IMR-90 (cell line): ENCODE results near the gene EIF4A2. TPM values are rescaled to one million over a fixed set of nuclear protein-coding genes. Genes with fewer than 3 reads are reported as not detected.

Source experiments
- ATAC-seq: fragments of 200-7000 bp; cut with Tn5 transposase; 2 replicates; pipeline ENCODE4 v1.9.1; 2020; ENCODE audit warnings: low read depth, mild to moderate bottlenecking, moderate library complexity
- BruUV-seq: library from RNA; stranded (reverse); fragments of 400-500 nt; replicated peaks from 2 replicates; lab custom pipeline; 2021; lab: Mats Ljungman, UMichigan
- CTCF ChIA-PET: fragments of 300-600 bp; formaldehyde crosslinking; extraction: SDS; loops from one replicate; lab custom pipeline; 2021; ENCODE audit warnings: antibody characterized with exemption; lab: Yijun Ruan, JAX
- POLR2A ChIA-PET: fragments of 300-600 bp; sonication (Branson Sonifier 250); formaldehyde crosslinking; loops from one replicate; lab custom pipeline; 2022; ENCODE audit warnings: antibody characterized with exemption; ENCODE audit not compliant: unreplicated experiment; lab: Charles Lee
- DNase-seq: peaks from one replicate; pipeline ENCODE4 v3.0.0; 2013
- H2AFZ ChIP-seq: replicated peaks from 2 replicates; pipeline ENCODE3; 2013; ENCODE audit warnings: low read length, mild to moderate bottlenecking; ENCODE audit not compliant: poor library complexity
- H2AK5ac ChIP-seq: 2 replicates; pipeline ENCODE4 v1.6.1; 2013; ENCODE audit warnings: low read depth, low read length, inconsistent platforms
- H2AK9ac ChIP-seq: replicated peaks from 2 replicates; pipeline ENCODE3; 2013; ENCODE audit warnings: mild to moderate bottlenecking, low read depth, low read length, moderate library complexity; ENCODE audit not compliant: poor library complexity
- H2BK120ac ChIP-seq: 2 replicates; pipeline ENCODE4 v1.6.1; 2013; ENCODE audit warnings: low read depth, low read length, inconsistent platforms
- H2BK15ac ChIP-seq: 3 replicates; pipeline ENCODE4 v1.6.1; 2013; ENCODE audit warnings: low read depth, low read length, inconsistent platforms
- H2BK20ac ChIP-seq: 2 replicates; pipeline ENCODE4 v1.6.1; 2013; ENCODE audit warnings: low read depth, mild to moderate bottlenecking, inconsistent platforms, low read length, moderate library complexity
- H2BK5ac ChIP-seq: 2 replicates; pipeline ENCODE4 v1.6.1; 2013; ENCODE audit warnings: mild to moderate bottlenecking, low read depth, low read length, inconsistent platforms; ENCODE audit not compliant: poor library complexity, severe bottlenecking
- H3K14ac ChIP-seq: replicated peaks from 2 replicates; pipeline ENCODE4 v1.6.1; 2013; ENCODE audit warnings: low read depth, low read length, inconsistent platforms
- H3K18ac ChIP-seq: 2 replicates; pipeline ENCODE4 v1.6.1; 2013; ENCODE audit warnings: low read depth, low read length, control low read depth
- H3K23ac ChIP-seq: 2 replicates; pipeline ENCODE4 v1.6.1; 2013; ENCODE audit warnings: low read depth, low read length, inconsistent platforms
- H3K27ac ChIP-seq: 2 replicates; pipeline ENCODE4 v1.5.1; 2013; ENCODE audit warnings: mild to moderate bottlenecking, control low read depth, low read length; ENCODE audit not compliant: insufficient read depth
- H3K27me3 ChIP-seq: 2 replicates; pipeline ENCODE4 v1.6.1; 2013; ENCODE audit warnings: low read length; ENCODE audit not compliant: control insufficient read depth, insufficient read depth
- H3K36me3 ChIP-seq: 2 replicates; pipeline ENCODE4 v1.6.1; 2013; ENCODE audit warnings: low read length, mixed read lengths; ENCODE audit not compliant: control insufficient read depth, insufficient read depth
- H3K4ac ChIP-seq: 2 replicates; pipeline ENCODE4 v1.6.1; 2013; ENCODE audit warnings: low read depth, low read length, inconsistent platforms
- H3K4me1 ChIP-seq: 2 replicates; pipeline ENCODE4 v1.6.1; 2013; ENCODE audit warnings: low read length, mixed read lengths; ENCODE audit not compliant: control insufficient read depth, insufficient read depth
- H3K4me2 ChIP-seq: 2 replicates; pipeline ENCODE4 v1.6.1; 2013; ENCODE audit warnings: low read depth, mild to moderate bottlenecking, control low read depth, low read length, moderate library complexity
- H3K4me3 ChIP-seq: 2 replicates; pipeline ENCODE4 v1.5.1; 2013; ENCODE audit warnings: low read depth, mild to moderate bottlenecking, control low read depth, low read length, moderate library complexity; ENCODE audit not compliant: insufficient read depth
- H3K56ac ChIP-seq: 2 replicates; pipeline ENCODE4 v1.6.1; 2013; ENCODE audit warnings: low read length, inconsistent platforms; ENCODE audit not compliant: insufficient read depth; ENCODE audit errors: extremely low read depth
- H3K79me1 ChIP-seq, 2 experiments: 2 replicates each; pipeline ENCODE4 v1.6.1; 2013; ENCODE audit warnings: low read length in 2 of 2, inconsistent platforms in 1 of 2, low read depth in 1 of 2
- H3K9ac ChIP-seq: 2 replicates; pipeline ENCODE4 v1.6.1; 2013; ENCODE audit warnings: low read depth, low read length, control low read depth
- H3K9me1 ChIP-seq: 2 replicates; pipeline ENCODE4 v1.6.1; 2013; ENCODE audit warnings: low read length, inconsistent platforms; ENCODE audit not compliant: insufficient read depth
- H3K9me3 ChIP-seq: 2 replicates; pipeline ENCODE4 v1.6.1; 2013; ENCODE audit warnings: low read length; ENCODE audit not compliant: control insufficient read depth, insufficient read depth
- H4K20me1 ChIP-seq: 2 replicates; pipeline ENCODE4 v1.6.1; 2013; ENCODE audit warnings: low read length, inconsistent platforms; ENCODE audit not compliant: insufficient read depth
- H4K5ac ChIP-seq: 2 replicates; pipeline ENCODE4 v1.6.1; 2013; ENCODE audit warnings: mild to moderate bottlenecking, low read depth, low read length, control low read depth
- H4K8ac ChIP-seq, 2 experiments: 2 replicates each; pipeline ENCODE4 v1.6.1; 2013; ENCODE audit warnings: low read depth in 2 of 2, low read length in 2 of 2, control low read depth in 1 of 2, inconsistent platforms in 1 of 2
- H4K91ac ChIP-seq: 2 replicates; pipeline ENCODE4 v1.6.1; 2013; ENCODE audit warnings: low read depth, low read length, inconsistent platforms; ENCODE audit not compliant: insufficient read depth
- FOS ChIP-seq: fragments of 150-350 bp; IDR thresholded peaks from 2 replicates; pipeline ENCODE4 v1.6.1; 2016; ENCODE audit warnings: low read depth, low read length
- MAZ ChIP-seq: IDR thresholded peaks from 2 replicates; pipeline ENCODE4 v1.6.1; 2012; ENCODE audit warnings: low read depth, mild to moderate bottlenecking, low read length, improper control_type of control experiment, moderate library complexity, borderline replicate concordance
- MXI1 ChIP-seq: IDR thresholded peaks from 2 replicates; pipeline ENCODE4 v1.6.1; 2012; ENCODE audit warnings: low read depth, mild to moderate bottlenecking, low read length, moderate library complexity, borderline replicate concordance
- NFE2L2 ChIP-seq: fragments of 150-350 bp; IDR thresholded peaks from 2 replicates; pipeline ENCODE4 v1.6.1; 2016; ENCODE audit warnings: low read depth, mild to moderate bottlenecking, low read length
- RCOR1 ChIP-seq: IDR thresholded peaks from 2 replicates; pipeline ENCODE4 v1.6.1; 2012; ENCODE audit warnings: mild to moderate bottlenecking, low read length, improper control_type of control experiment; ENCODE audit not compliant: insufficient replicate concordance
- WGBS, 2 experiments: methylation state at CpG; one replicate each; pipeline versions ENCODE4 v1.1.5 to v1.1.7; 2013; ENCODE audit warnings: missing lambda C conversion rate in 2 of 2; ENCODE audit not compliant: insufficient read length in 1 of 2; ENCODE audit errors: extremely low coverage in 2 of 2; 5-methylcytosine and 5-hydroxymethylcytosine counted together
- dilution Hi-C: fragments of 300-500 bp; cut with HindIII; formaldehyde crosslinking; loops from one replicate; pipeline ENCODE4 v1.14.3; 2018; ENCODE audit warnings: low sequenced_read_pairs; ENCODE audit not compliant: unreplicated experiment
- in situ Hi-C: fragments of 300-500 bp; cut with MboI; formaldehyde crosslinking; loops from 3 replicates; pipeline ENCODE4 v1.14.3; 2019; ENCODE audit warnings: low sequenced_read_pairs, inconsistent platforms, mixed read lengths
- intact Hi-C: fragments of 100-400 bp; cut with micrococcal nuclease; formaldehyde crosslinking; loops from 2 replicates; pipeline ENCODE4 v1.10.0; 2022
- polyA plus RNA-seq, 3 experiments: library from polyadenylated mRNA; depleted of rRNA; stranded (reverse); fragments of >200 nt; gene quantifications; 2 replicates each; pipeline ENCODE4 v1.2.3, GENCODE V29; 2012; ENCODE audit warnings: low replicate concordance in 1 of 3
- total RNA-seq: library from RNA; depleted of rRNA; stranded (reverse); fragments of >200 nt; gene quantifications from 2 replicates; pipeline ENCODE4 v1.2.3, GENCODE V29; 2012
- TF ChIP-seq, protein P1 (sequence below): fragments of 150-350 bp; IDR thresholded peaks from 2 replicates; pipeline ENCODE4 v1.6.1; 2017; ENCODE audit warnings: mild to moderate bottlenecking, antibody characterized with exemption, low read length, low read depth

The EIF4A2 gene
- total and polyA plus RNA-seq, 2 of the 4 experiments (the other 2 are of a cell fraction) = 310 to 320 TPM

DNA sequence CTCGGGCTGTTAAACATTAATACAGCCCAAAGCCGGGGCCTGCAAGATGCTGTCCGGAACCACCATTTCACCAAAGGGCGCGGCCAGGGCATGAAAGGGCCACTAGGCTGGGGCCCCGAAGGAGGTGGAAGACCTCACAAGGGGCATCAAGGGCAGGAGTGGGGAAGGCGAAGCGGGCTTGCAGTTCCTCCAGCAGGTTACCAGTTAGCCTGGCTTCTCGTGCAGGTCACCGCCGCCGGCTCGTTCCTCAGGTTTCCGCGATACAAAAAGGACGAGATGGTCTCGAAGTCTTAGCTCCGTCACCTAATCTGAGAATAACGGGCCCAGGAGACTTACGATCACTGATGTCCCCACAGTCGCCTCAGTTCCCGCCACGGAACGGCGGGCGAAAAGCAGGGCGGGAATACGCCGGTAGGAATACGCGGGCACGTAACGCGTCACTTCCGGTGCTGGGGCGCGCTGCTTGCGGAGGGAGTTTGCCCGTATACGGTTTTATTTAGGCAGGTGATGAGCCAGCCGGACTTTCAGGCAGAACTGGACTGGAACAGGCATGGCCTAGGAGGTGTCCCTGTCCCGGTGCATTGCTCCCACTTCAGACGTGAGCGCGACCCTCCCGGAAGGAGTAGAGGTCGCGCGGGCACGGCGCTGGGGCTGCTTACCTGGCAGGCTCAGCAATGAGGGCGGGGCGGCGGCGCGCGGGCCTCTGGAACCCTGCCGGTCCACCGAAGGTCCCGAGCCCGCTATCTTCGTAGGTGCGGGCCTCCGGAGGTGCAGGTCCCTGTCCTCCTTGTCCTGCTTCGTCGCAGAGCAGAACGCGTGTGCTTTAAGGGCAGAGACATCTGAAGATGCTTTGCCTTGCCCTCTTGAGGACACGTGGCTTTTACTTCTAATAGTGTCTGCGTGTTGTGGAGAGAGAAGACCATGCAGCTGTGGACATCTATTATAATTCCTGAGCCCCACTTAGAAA is 23.0 kb downstream of the EIF4A2 start, which contains the start of gene RFC4:
Gene RFC4 (minus strand): TSS at position 394 of the 967 bp plus-strand sequence. CDS start 1,769 bp downstream, outside the sequence.
- TSS peak; percentile 75 for BruUV-seq
- in situ Hi-C loops = loop anchor here (25.0 kb wide), 1 partner anchor 819 kb away; no protein-coding TSS in a partner anchor
- H4K8ac ChIP-seq = peak within 1 kb of the TSS; percentile 98
- H2BK120ac ChIP-seq = peak within 1 kb of the TSS; percentile 69
- peak; percentile 60 for DNase-seq
- H3K56ac ChIP-seq = peak within 1 kb of the TSS; percentile 90
- peak within 1 kb of the TSS; percentile 92 for H2AFZ ChIP-seq
- dilution Hi-C loops = no loop called here
- peak within 1 kb of the TSS; percentile 95 for H4K91ac ChIP-seq
- peak within 1 kb of the TSS; percentile 92 for H3K4ac ChIP-seq
- ChIA-PET POLR2A (interaction anchor here (0.8 kb wide), 1 partner anchor 23 kb away, joined by 3 read pairs; the partner anchor contains the start of gene EIF4A2), CTCF (interaction anchor here (0.8 kb wide), 1 partner anchor 15 kb away, joined by 3 read pairs; no protein-coding TSS in a partner anchor)
- H2BK20ac ChIP-seq = no peak within 1 kb of the TSS
- 0 out of 2 replicates have a peak, but pooled peaks cover 4% of the 10 kb centered on the region for H3K9me1 ChIP-seq
- H3K4me2 ChIP-seq = peak within 1 kb of the TSS; percentile 83
- no peaks in the 10 kb centered on the region for H3K9me3 ChIP-seq
- peak within 1 kb of the TSS; percentile 72 for H2AK5ac ChIP-seq
- H3K4me3 ChIP-seq = peak within 1 kb of the TSS; percentile 59
- H2AK9ac ChIP-seq = peak within 1 kb of the TSS; percentile 63
- 2% methylated on average over 27 of the region's 70 CpGs; no CpG with 5 or more reads in 1 of the 2 experiments for WGBS, 2 experiments
- peak within 1 kb of the TSS; percentile 82 for H3K23ac ChIP-seq
- ATAC-seq = peak; percentile 98
- no peak within 1 kb of the TSS; the same call in 2 of the 3 replicates for H2BK15ac ChIP-seq
- H3K9ac ChIP-seq = peak within 1 kb of the TSS; percentile 91
- peak within 1 kb of the TSS; percentile 94 for H3K14ac ChIP-seq
- peak within 1 kb of the TSS; percentile 45 for H4K5ac ChIP-seq
- peak within 1 kb of the TSS; percentile 87 for H3K27ac ChIP-seq
- peak within 1 kb of the TSS; percentile 71 for H2BK5ac ChIP-seq
- H4K20me1 ChIP-seq = no peaks in the 10 kb centered on the region
- no peaks in the 10 kb centered on the region for H3K27me3 ChIP-seq
- peak within 1 kb of the TSS; percentile 66; the same call in 1 of the 2 replicates for H3K18ac ChIP-seq
- H3K4me1 ChIP-seq = no peaks in the 10 kb centered on the region
- H3K36me3 ChIP-seq = peaks cover 1% of the 10 kb centered on the region; the same call in 1 of the 2 replicates
- TF ChIP-seq MAZ (0 out of 2 replicates have a peak, but pooled peaks have one; percentile 33), NFE2L2 (no peak), MXI1 (peak; percentile 16; the same call in 1 of the 2 replicates), FOS (no peak), RCOR1 (peak; percentile 9)
- TF ChIP-seq, protein P1, sequence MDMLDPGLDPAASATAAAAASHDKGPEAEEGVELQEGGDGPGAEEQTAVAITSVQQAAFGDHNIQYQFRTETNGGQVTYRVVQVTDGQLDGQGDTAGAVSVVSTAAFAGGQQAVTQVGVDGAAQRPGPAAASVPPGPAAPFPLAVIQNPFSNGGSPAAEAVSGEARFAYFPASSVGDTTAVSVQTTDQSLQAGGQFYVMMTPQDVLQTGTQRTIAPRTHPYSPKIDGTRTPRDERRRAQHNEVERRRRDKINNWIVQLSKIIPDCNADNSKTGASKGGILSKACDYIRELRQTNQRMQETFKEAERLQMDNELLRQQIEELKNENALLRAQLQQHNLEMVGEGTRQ = peak; percentile 14; the same call in 1 of the 2 replicates
- H3K79me1 ChIP-seq = peaks cover 9 to 25% of the 10 kb centered on the region in 2 experiments
- intact Hi-C loops = no loop called here
